Hepatocyte (in vitro differentiated cells): ENCODE measurements around the gene NT5C. TPM values are rescaled to one million over a fixed set of nuclear protein-coding genes. Genes with fewer than 3 reads are reported as not detected.
"Not testable (repeated sequence)": the region's sequence is repeated elsewhere in the genome, so short reads cannot be mapped to it uniquely, and the experiment has no call there.

Source experiments
- DNase-seq: peaks from one replicate; pipeline ENCODE4 v3.0.0-alpha.2; 2016; ENCODE audit warnings: low spot score
- H2AFZ ChIP-seq: fragments of 200-600 bp; sonication (generic); 2 replicates; pipeline ENCODE4 v1.6.0; 2016; ENCODE audit warnings: antibody characterized with exemption, mild to moderate bottlenecking
- H3K27ac ChIP-seq: fragments of 200-600 bp; sonication (generic); 2 replicates; pipeline ENCODE4 v1.5.1; 2016; ENCODE audit warnings: mild to moderate bottlenecking
- H3K27me3 ChIP-seq: fragments of 200-600 bp; sonication (generic); 2 replicates; pipeline ENCODE4 v1.6.1; 2016
- H3K36me3 ChIP-seq: fragments of 200-600 bp; sonication (generic); replicated peaks from 2 replicates; pipeline ENCODE4 v1.5.1; 2016; ENCODE audit warnings: low read depth; ENCODE audit not compliant: insufficient read depth
- H3K4me1 ChIP-seq: fragments of 200-600 bp; sonication (generic); 2 replicates; pipeline ENCODE4 v1.5.1; 2016; ENCODE audit warnings: mild to moderate bottlenecking, moderate library complexity; ENCODE audit not compliant: insufficient read depth
- H3K4me2 ChIP-seq: fragments of 200-600 bp; sonication (generic); 2 replicates; pipeline ENCODE4 v1.6.0; 2016
- H3K4me3 ChIP-seq: fragments of 200-600 bp; sonication (generic); 2 replicates; pipeline ENCODE4 v1.5.1; 2016; ENCODE audit warnings: mild to moderate bottlenecking
- H3K79me2 ChIP-seq: fragments of 200-600 bp; sonication (generic); 2 replicates; pipeline ENCODE4 v1.6.0; 2017; ENCODE audit warnings: mild to moderate bottlenecking
- H3K9me2 ChIP-seq: fragments of 200-600 bp; sonication (generic); replicated peaks from 2 replicates; pipeline ENCODE4 v1.6.0; 2017; ENCODE audit warnings: mild to moderate bottlenecking; ENCODE audit not compliant: insufficient read depth
- H3K9me3 ChIP-seq: fragments of 200-600 bp; sonication (generic); 2 replicates; pipeline ENCODE4 v1.5.1; 2016; ENCODE audit warnings: low read depth, mild to moderate bottlenecking
- H4K20me1 ChIP-seq: fragments of 200-600 bp; sonication (generic); 2 replicates; pipeline ENCODE4 v1.6.0; 2016; ENCODE audit warnings: mild to moderate bottlenecking; ENCODE audit not compliant: insufficient read depth, poor library complexity, severe bottlenecking
- CTCF ChIP-seq: fragments of 200-600 bp; sonication (generic); IDR thresholded peaks from 2 replicates; pipeline ENCODE4 v1.5.1; 2016; ENCODE audit warnings: antibody characterized with exemption, mild to moderate bottlenecking; ENCODE audit not compliant: poor library complexity
- EZH2 ChIP-seq: fragments of 200-600 bp; sonication (generic); IDR thresholded peaks from 2 replicates; pipeline ENCODE4 v1.6.1; 2016; ENCODE audit warnings: antibody characterized with exemption, mild to moderate bottlenecking, borderline replicate concordance
- EZH2phosphoT487 ChIP-seq: fragments of 200-600 bp; sonication (generic); IDR thresholded peaks from one replicate; pipeline ENCODE4 v1.6.1; 2018; ENCODE audit warnings: antibody characterized with exemption, mild to moderate bottlenecking, low read depth, moderate library complexity; ENCODE audit not compliant: unreplicated experiment, severe bottlenecking
- WGBS: methylation state at CpG from one replicate; pipeline ENCODE4 v1.1.6; 2016; ENCODE audit warnings: low lambda C conversion rate; ENCODE audit errors: missing lambda C conversion rate; 5-methylcytosine and 5-hydroxymethylcytosine counted together
- polyA plus RNA-seq: library from polyadenylated mRNA; unstranded; fragments of >200 nt; fragmentation: Nextera tagmentation; extraction: Ambion mirVana; gene quantifications from 2 replicates; pipeline ENCODE4 v1.2.1, GENCODE V29; 2016
- total RNA-seq: library from RNA; depleted of rRNA; stranded (reverse); fragments of >200 nt; gene quantifications from 2 replicates; pipeline ENCODE4 v1.2.3, GENCODE V29; 2014

The NT5C gene
- total and polyA plus RNA-seq, 2 experiments from 2014 or later: 46.3 to 73.3 TPM

GRCh38 chr17:75142236-75142971 lies 10.9 kb upstream of the NT5C start:
- no peak overlapping the region for H3K4me3 ChIP-seq
- no peaks in the 10 kb centered on the region for H3K4me1 ChIP-seq
- no peaks in the 10 kb centered on the region for H3K9me3 ChIP-seq
- TF ChIP-seq EZH2phosphoT487 (no peak), EZH2 (no peak), CTCF (no peak)
- no peak overlapping the region for H3K4me2 ChIP-seq
- H4K20me1 ChIP-seq: no peaks in the 10 kb centered on the region
- 82% methylated on average over 12 of the region's 13 CpGs for WGBS
- H3K27ac ChIP-seq: no peak overlapping the region
- peaks cover 14% of the 10 kb centered on the region for H3K79me2 ChIP-seq
- no peaks in the 10 kb centered on the region for H3K27me3 ChIP-seq
- no peaks in the 10 kb centered on the region for H3K9me2 ChIP-seq
- H2AFZ ChIP-seq: no peak overlapping the region
- no peak for DNase-seq
- no peaks in the 10 kb centered on the region for H3K36me3 ChIP-seq

- 90% methylated on average over 5 of the region's 5 CpGs for WGBS
Observed at GRCh38 chr17:75138519-75138918, 7.0 kb upstream of the NT5C start.

GRCh38 chr17:75137762-75138161 lies 6.2 kb upstream of the NT5C start:
- not testable (repeated sequence) for H3K27ac ChIP-seq, H3K9me2 ChIP-seq, H3K79me2 ChIP-seq, H3K36me3 ChIP-seq, H2AFZ ChIP-seq, H3K4me3 ChIP-seq, H4K20me1 ChIP-seq, H3K4me2 ChIP-seq, H3K9me3 ChIP-seq, H3K4me1 ChIP-seq, H3K27me3 ChIP-seq, DNase-seq
- 96% methylated on average over 8 of the region's 9 CpGs for WGBS

More at GRCh38 chr17:75138519-75138918, 7.0 kb upstream of the NT5C start:
- TF ChIP-seq EZH2 (no peak), CTCF (no peak), EZH2phosphoT487 (no peak)
- Histone ChIP-seq H3K4me2 (no peak overlapping the region), H3K27me3 (no peaks in the 10 kb centered on the region), H3K36me3 (no peaks in the 10 kb centered on the region), H3K27ac (no peak overlapping the region), H3K4me1 (no peaks in the 10 kb centered on the region), H3K4me3 (no peak overlapping the region), H3K9me2 (no peaks in the 10 kb centered on the region), H3K9me3 (no peaks in the 10 kb centered on the region), H3K79me2 (peaks cover 10% of the 10 kb centered on the region), H4K20me1 (no peaks in the 10 kb centered on the region), H2AFZ (no peak overlapping the region)
- DNase-seq: no peak

- no peak overlapping the region for H3K4me2 ChIP-seq
- H3K27me3 ChIP-seq: no peaks in the 10 kb centered on the region
- H3K4me3 ChIP-seq: no peak overlapping the region
- H3K27ac ChIP-seq: no peak overlapping the region
- H3K36me3 ChIP-seq: no peaks in the 10 kb centered on the region
- H3K9me3 ChIP-seq: no peaks in the 10 kb centered on the region
- TF ChIP-seq EZH2 (no peak), EZH2phosphoT487 (no peak), CTCF (no peak)
- WGBS: 95% methylated on average over 8 of the region's 8 CpGs
- H3K79me2 ChIP-seq: peaks cover 11% of the 10 kb centered on the region
- no peak for DNase-seq
- no peaks in the 10 kb centered on the region for H3K9me2 ChIP-seq
- no peaks in the 10 kb centered on the region for H4K20me1 ChIP-seq
- peaks cover 7% of the 10 kb centered on the region for H3K4me1 ChIP-seq
- no peak overlapping the region for H2AFZ ChIP-seq
Observed at GRCh38 chr17:75135946-75136345, 4.4 kb upstream of the NT5C start.
